HCT116 (cell line): ENCODE results near the gene EXOSC9. TPM values are rescaled to one million over a fixed set of nuclear protein-coding genes. Genes with fewer than 3 reads are reported as not detected.

ENCODE experiments used
- ATAC-seq: fragments of 200-7000 bp; cut with Tn5 transposase; 2 replicates; pipeline ENCODE4 v1.9.1; 2020; ENCODE audit warnings: mild to moderate bottlenecking, moderate library complexity
- BruUV-seq: library from RNA; stranded (reverse); fragments of 400-500 nt; replicated peaks from 2 replicates; lab custom pipeline; 2021; lab: Mats Ljungman, UMichigan
- CTCF ChIA-PET: fragments of 300-600 bp; sonication (Branson Sonifier 250); formaldehyde crosslinking; loops from one replicate; lab custom pipeline; 2021; ENCODE audit warnings: antibody characterized with exemption; lab: Charles Lee
- POLR2A ChIA-PET: fragments of 300-600, 350-600 bp; sonication (Branson Sonifier 250); formaldehyde crosslinking; loops from one replicate; lab custom pipeline; 2021; ENCODE audit warnings: antibody characterized with exemption; lab: Charles Lee
- RAD21 ChIA-PET, 2 experiments: fragments of 300-600 bp; sonication (Branson Sonifier 250); formaldehyde crosslinking; loops; one replicate each; lab custom pipeline; 2023; ENCODE audit warnings: low total read pairs in 2 of 2; ENCODE audit not compliant: uncharacterized antibody in 2 of 2, unreplicated experiment in 2 of 2, low non-redundant PET in 1 of 2; lab: Charles Lee
- DNase-seq: peaks from one replicate; pipeline ENCODE4 v3.0.0-alpha.2; 2010; ENCODE audit warnings: low read depth, low spot score
- H2AFZ ChIP-seq: fragments of 200-600 bp; shearing (Covaris generic), sonication (generic); 2 replicates; pipeline ENCODE4 v1.6.1; 2017; ENCODE audit warnings: low read depth, mixed run types, mixed read lengths, antibody characterized with exemption, low read length; ENCODE audit not compliant: poor library complexity, severe bottlenecking
- H3K27ac ChIP-seq: 2 replicates; pipeline ENCODE4 v1.5.1; 2012; ENCODE audit warnings: low read depth, low read length
- H3K27me3 ChIP-seq: fragments of 200-600 bp; sonication (generic); 2 replicates; pipeline ENCODE4 v1.6.1; 2016; ENCODE audit warnings: mixed run types, low read length, mixed read lengths; ENCODE audit not compliant: insufficient read depth
- H3K36me3 ChIP-seq, 2 experiments: fragments of 200-500 bp in 1 of 2; fragments of 200-600 bp in 1 of 2; sonication (Bioruptor generic) in 1 of 2; sonication (generic) in 1 of 2; 2 replicates each; pipeline versions ENCODE4 v1.5.1 to v1.6.1; 2014 to 2016; ENCODE audit warnings: low read length in 2 of 2, inconsistent platforms in 1 of 2, mixed read lengths in 1 of 2, mixed run types in 1 of 2; ENCODE audit not compliant: insufficient read depth in 2 of 2, control insufficient read depth in 1 of 2
- H3K4me1 ChIP-seq, 2 experiments: fragments of 200-600 bp in 1 of 2; sonication (generic) in 1 of 2; 2 replicates each; pipeline versions ENCODE4 v1.5.1 to v1.6.1; 2012 to 2017; ENCODE audit warnings: low read length in 2 of 2, inconsistent platforms in 1 of 2, mild to moderate bottlenecking in 1 of 2, mixed read lengths in 1 of 2, mixed run types in 1 of 2, moderate library complexity in 1 of 2; ENCODE audit not compliant: insufficient read depth in 2 of 2, control insufficient read depth in 1 of 2
- H3K4me2 ChIP-seq: fragments of 200-600 bp; sonication (generic); 2 replicates; pipeline ENCODE4 v1.6.1; 2017; ENCODE audit warnings: mixed run types, low read length, mixed read lengths
- H3K4me3 ChIP-seq, 2 experiments: fragments of 200-600 bp in 1 of 2; sonication (generic) in 1 of 2; replicated peaks in 1 of 2; 2 replicates each; pipeline ENCODE4 v1.5.1; 2011 to 2016; ENCODE audit warnings: low read length in 2 of 2, control low read depth in 1 of 2, low read depth in 1 of 2, mild to moderate bottlenecking in 1 of 2, mixed read lengths in 1 of 2, mixed run types in 1 of 2
- H3K79me2 ChIP-seq: fragments of 200-600 bp; sonication (generic); 2 replicates; pipeline ENCODE4 v1.6.1; 2017; ENCODE audit warnings: mild to moderate bottlenecking, mixed run types, low read length, moderate library complexity, mixed read lengths; ENCODE audit not compliant: insufficient read depth
- H3K9ac ChIP-seq: fragments of 200-600 bp; sonication (generic); 2 replicates; pipeline ENCODE4 v1.6.1; 2016; ENCODE audit warnings: low read length, mixed read lengths
- H3K9me2 ChIP-seq: fragments of 200-600 bp; sonication (generic), shearing (Covaris generic); 2 replicates; pipeline ENCODE4 v1.6.1; 2017; ENCODE audit warnings: mixed run types, mild to moderate bottlenecking, moderate library complexity; ENCODE audit not compliant: insufficient read depth
- H3K9me3 ChIP-seq, 2 experiments: fragments of 200-500 bp in 1 of 2; fragments of 200-600 bp in 1 of 2; sonication (Bioruptor generic) in 1 of 2; sonication (generic) in 1 of 2; 2 replicates each; pipeline ENCODE4 v1.6.1; 2014 to 2017; ENCODE audit warnings: low read length in 2 of 2, mixed read lengths in 2 of 2, inconsistent platforms in 1 of 2, low read depth in 1 of 2, mild to moderate bottlenecking in 1 of 2, mixed run types in 1 of 2, moderate library complexity in 1 of 2; ENCODE audit not compliant: control insufficient read depth in 1 of 2, insufficient read depth in 1 of 2
- H4K20me1 ChIP-seq: fragments of 200-600 bp; sonication (generic), shearing (Covaris generic); 2 replicates; pipeline ENCODE4 v1.6.1; 2017; ENCODE audit warnings: mixed run types, mild to moderate bottlenecking, moderate library complexity; ENCODE audit not compliant: insufficient read depth
- ATF3 ChIP-seq: IDR thresholded peaks from 2 replicates; pipeline ENCODE4 v1.6.1; 2012
- CBX3 ChIP-seq: IDR thresholded peaks from 2 replicates; pipeline ENCODE4 v1.6.1; 2012; ENCODE audit warnings: low read depth
- EGR1 ChIP-seq: IDR thresholded peaks from 2 replicates; pipeline ENCODE4 v1.6.1; 2012; ENCODE audit warnings: low read depth
- ELF1 ChIP-seq: IDR thresholded peaks from 2 replicates; pipeline ENCODE4 v1.6.1; 2012; ENCODE audit warnings: low read depth, borderline replicate concordance
- EZH2 ChIP-seq: fragments of 200-600 bp; sonication (generic); IDR thresholded peaks from 2 replicates; pipeline ENCODE4 v1.6.1; 2017; ENCODE audit warnings: antibody characterized with exemption, mixed run types
- EZH2phosphoT487 ChIP-seq: fragments of 200-600 bp; IDR thresholded peaks from 2 replicates; pipeline ENCODE4 v1.6.1; 2018; ENCODE audit warnings: antibody characterized with exemption, borderline replicate concordance
- FOSL1 ChIP-seq: IDR thresholded peaks from 2 replicates; pipeline ENCODE4 v1.6.1; 2012; ENCODE audit warnings: low read depth
- JUND ChIP-seq: IDR thresholded peaks from 2 replicates; pipeline ENCODE4 v1.6.1; 2012
- MAX ChIP-seq: IDR thresholded peaks from 2 replicates; pipeline ENCODE4 v1.6.1; 2012
- POLR2A ChIP-seq: IDR thresholded peaks from 2 replicates; pipeline ENCODE4 v1.7.0; 2011; ENCODE audit warnings: borderline replicate concordance; ENCODE audit not compliant: insufficient read depth, insufficient read length; ENCODE audit errors: extremely low read depth
- RAD21 ChIP-seq: IDR thresholded peaks from 2 replicates; pipeline ENCODE4 v1.6.1; 2012; ENCODE audit warnings: low read depth, mild to moderate bottlenecking
- REST ChIP-seq: IDR thresholded peaks from 2 replicates; pipeline ENCODE4 v1.6.1; 2012; ENCODE audit warnings: low read depth
- SRF ChIP-seq: IDR thresholded peaks from 2 replicates; pipeline ENCODE4 v1.6.1; 2012; ENCODE audit warnings: low read depth
- ZBTB33 ChIP-seq: IDR thresholded peaks from 2 replicates; pipeline ENCODE4 v1.6.1; 2011; ENCODE audit warnings: mild to moderate bottlenecking, low read length, moderate library complexity; ENCODE audit not compliant: insufficient replicate concordance; ENCODE audit errors: extremely low read depth
- ZFX ChIP-seq: fragments of 450-650 bp; IDR thresholded peaks from 2 replicates; pipeline ENCODE4 v1.6.1; 2017
- ZNF274 ChIP-seq: fragments of 200-500 bp; sonication (Bioruptor generic); IDR thresholded peaks from 2 replicates; pipeline ENCODE4 v1.6.1; 2014; ENCODE audit warnings: mild to moderate bottlenecking, low read depth, low read length, inconsistent platforms
- intact Hi-C: fragments of 100-400 bp; cut with micrococcal nuclease; formaldehyde crosslinking; loops from 2 replicates; pipeline ENCODE4 v1.10.0; 2022
- total RNA-seq: library from RNA; stranded (reverse); gene quantifications from one replicate; pipeline ENCODE4 v1.2.1, GENCODE V29; 2021; ENCODE audit not compliant: unreplicated experiment

EXOSC9 gene
- total RNA-seq, 1 experiment from 2014 or later, result 58.6 TPM

- H3K79me2 ChIP-seq, result no peaks in the 10 kb centered on the region
- H2AFZ ChIP-seq, result no peak overlapping the region
- ChIA-PET RAD21 (no interaction called here), POLR2A (no interaction called here), CTCF (no interaction called here)
- ATAC-seq, result no peak
- H3K4me3 ChIP-seq, result no peak overlapping the region
- H3K9ac ChIP-seq, result no peak overlapping the region
- H3K36me3 ChIP-seq, result peaks cover 0 to 3% of the 10 kb centered on the region in 2 experiments; a peak in 1 of 4 replicates
- H3K4me2 ChIP-seq, result no peak overlapping the region
- no peak overlapping the region for H3K27ac ChIP-seq
- BruUV-seq, result no TSS peak
- no peak for TF ChIP-seq EGR1
- no peak for TF ChIP-seq ZFX
- no peak for TF ChIP-seq REST
- TF ChIP-seq ZBTB33, result no peak
- no peak for TF ChIP-seq CBX3
- no peak for TF ChIP-seq RAD21
- TF ChIP-seq JUND, result no peak
- no peak for TF ChIP-seq EZH2phosphoT487
- TF ChIP-seq POLR2A, result no peak
- no peak for TF ChIP-seq EZH2
- TF ChIP-seq ELF1, result no peak
- no peak for TF ChIP-seq ZNF274
- no peak for TF ChIP-seq SRF
- no peak for TF ChIP-seq MAX
- no peak for TF ChIP-seq ATF3
- no peak for TF ChIP-seq FOSL1
- no peaks in the 10 kb centered on the region for H3K4me1 ChIP-seq
- no peaks in the 10 kb centered on the region for H4K20me1 ChIP-seq
- H3K9me3 ChIP-seq, result no peaks in the 10 kb centered on the region
- no peaks in the 10 kb centered on the region for H3K9me2 ChIP-seq
- no peaks in the 10 kb centered on the region for H3K27me3 ChIP-seq
- no peak for DNase-seq
- intact Hi-C loops, result no loop called here
Observed at GRCh38 chr4:121829511-121829910, 28.4 kb downstream of the EXOSC9 start.
